Activated CD4-positive, CD25-positive, alpha-beta regulatory T cell treated with anti-CD3 and anti-CD28 coated beads, Interleukin-2, amount 50 U/mL, for 16 hours (primary cell): ENCODE measurements around the gene MAST1.
"Not testable (repeated sequence)": the region's sequence is repeated elsewhere in the genome, so short reads cannot be mapped to it uniquely, and the experiment has no call there.

Source experiments
- DNase-seq: peaks from one replicate; pipeline ENCODE4 v3.0.0-alpha.2; 2020; ENCODE audit warnings: low read depth, low spot score

MAST1 gene

GRCh38 chr19:12800923-12801465, 37.3 kb upstream of the MAST1 start:
- DNase-seq, result no peak

DNA sequence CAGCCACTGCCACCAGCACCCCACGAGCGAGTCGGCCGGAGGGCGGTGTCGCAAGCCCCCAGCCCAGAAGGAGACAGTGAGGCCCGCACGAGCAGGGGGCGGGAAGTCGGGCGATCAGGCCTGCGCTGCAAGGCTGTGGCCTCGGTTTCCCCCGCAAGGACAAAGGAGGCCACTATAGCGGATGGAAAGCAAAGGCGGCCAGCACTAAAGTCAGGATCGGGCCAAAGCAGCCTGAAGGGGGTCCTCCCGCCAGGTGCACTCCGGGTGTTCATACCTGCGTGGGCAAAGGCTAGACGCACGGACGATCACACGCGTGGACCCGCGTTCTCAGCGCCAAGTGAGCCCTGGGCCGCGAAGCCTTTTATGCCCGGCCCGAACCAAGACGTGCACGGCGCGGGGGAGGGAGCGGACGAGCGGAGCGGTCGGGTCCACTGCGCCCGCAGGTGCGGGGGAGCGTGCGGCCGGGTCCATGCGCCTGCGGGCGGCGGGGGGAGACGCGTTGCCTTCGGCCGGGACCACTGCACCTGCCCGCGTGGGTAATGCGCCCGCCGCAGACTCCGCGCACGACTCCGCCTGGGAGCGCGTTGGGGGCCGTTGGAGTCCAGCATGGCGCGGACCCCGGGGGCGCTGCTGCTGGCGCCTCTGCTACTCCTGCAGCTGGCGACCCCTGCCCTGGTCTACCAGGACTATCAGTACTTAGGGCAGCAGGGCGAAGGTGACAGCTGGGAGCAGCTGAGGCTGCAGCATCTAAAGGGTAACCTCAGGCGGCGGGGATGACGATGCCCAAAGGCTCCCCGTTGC, 36.6 kb upstream of the MAST1 start, which contains the start of the genes PRDX2 and THSD8:
Gene PRDX2 (minus strand): TSS at position 335 of the 801 bp plus-strand sequence. CDS start 539 bp downstream, outside the sequence.
Gene THSD8 (plus strand): TSS at position 604 of the 801 bp plus-strand sequence. CDS start 3 bp downstream, at position 607.
- no peak for DNase-seq

GRCh38 chr19:12802267-12803106, 35.8 kb upstream of the MAST1 start:
- DNase-seq, result no peak

DNA sequence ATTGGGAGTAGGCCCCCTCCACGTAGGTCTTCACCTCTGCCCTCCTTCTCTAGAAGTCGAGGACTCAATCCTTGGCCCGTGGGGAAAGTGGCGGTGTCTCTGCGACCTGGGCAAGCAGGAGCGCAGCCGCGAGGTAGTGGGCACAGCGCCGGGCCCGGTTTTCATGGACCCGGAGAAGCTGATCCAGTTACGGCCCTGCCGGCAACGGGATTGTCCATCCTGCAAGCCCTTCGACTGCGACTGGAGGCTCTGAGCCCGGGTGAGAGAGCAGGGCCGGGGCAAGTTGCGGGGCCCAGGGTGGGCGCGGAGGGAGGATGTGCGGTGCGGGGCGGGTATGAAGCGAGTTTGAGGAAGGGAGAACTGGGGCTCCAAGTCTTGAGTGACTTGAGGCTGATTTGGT, 34.3 kb upstream of the MAST1 start:
- no peak for DNase-seq

GRCh38 chr19:12806242-12807081, 31.9 kb upstream of the MAST1 start, which contains the start of gene RNASEH2A:
RNASEH2A (plus strand) TSS chr19:12806584; CDS start chr19:12806674, 90 bp downstream.
- DNase-seq, result peak; percentile 72

DNA sequence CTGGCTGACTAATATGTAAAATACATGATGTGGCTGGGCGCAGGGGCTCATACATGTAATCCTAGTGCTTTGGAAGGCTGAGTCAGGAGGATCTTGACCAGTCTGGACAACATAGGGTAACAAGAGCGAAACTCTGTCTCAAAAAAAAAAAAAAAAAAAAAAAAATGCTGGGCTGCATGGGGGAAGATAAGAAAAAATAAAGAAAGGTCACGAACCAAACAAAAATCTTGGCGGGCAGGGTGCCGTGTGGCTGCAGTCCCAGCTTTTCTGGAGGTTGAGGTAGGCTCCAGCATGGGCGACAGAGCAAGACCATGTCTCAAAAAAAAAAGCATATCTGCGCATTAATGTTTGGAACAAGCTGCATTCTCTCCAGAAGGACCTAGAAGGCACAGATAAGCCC, 23.2 kb upstream of the MAST1 start:
- DNase-seq, result no peak

DNA sequence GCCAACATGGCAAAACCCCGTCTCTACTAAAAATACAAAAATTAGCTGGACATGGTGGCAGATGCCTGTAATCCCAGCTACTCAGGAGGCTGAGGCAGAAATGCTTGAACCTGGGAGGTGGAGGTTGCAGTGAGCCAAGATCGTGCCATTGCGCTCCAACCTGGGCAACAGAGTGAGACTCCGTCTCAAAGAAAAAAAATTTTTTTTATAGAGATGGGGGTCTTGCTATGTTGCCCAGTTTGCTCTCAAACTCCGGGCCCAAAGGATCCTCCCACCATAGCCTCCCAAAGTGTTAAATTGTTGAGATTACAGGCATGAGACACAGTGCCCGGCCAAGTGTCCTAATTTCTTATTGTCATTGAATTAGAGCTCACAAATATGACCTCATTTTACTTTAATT, 21.1 kb upstream of the MAST1 start:
- not testable (repeated sequence) for DNase-seq

- not testable (repeated sequence) for DNase-seq
Measured at GRCh38 chr19:12817810-12818209, 20.5 kb upstream of the MAST1 start.

DNA sequence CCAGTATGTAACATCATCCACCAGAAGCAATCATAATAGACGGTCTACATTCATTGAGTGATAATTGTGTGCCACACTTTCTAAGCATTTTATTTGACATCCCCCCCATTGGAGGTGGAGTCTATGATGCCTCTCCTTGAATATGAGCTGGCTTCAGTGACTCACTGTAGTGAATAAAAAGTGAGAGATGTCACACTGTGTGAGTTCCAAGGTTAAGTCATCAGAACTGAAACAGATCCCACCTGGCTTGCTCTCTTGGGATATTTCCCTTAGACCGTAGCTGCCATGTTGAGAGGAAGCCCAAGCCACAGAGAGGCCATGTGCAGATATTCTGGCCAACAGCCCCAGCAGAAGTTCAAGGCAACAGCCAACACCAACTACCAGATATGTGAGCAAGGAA, 16.6 kb upstream of the MAST1 start:
- no peak for DNase-seq

GRCh38 chr19:12825254-12826131, 12.8 kb upstream of the MAST1 start:
- DNase-seq, result no peak

GRCh38 chr19:12828494-12828893, 9.8 kb upstream of the MAST1 start:
- no peak for DNase-seq

DNA sequence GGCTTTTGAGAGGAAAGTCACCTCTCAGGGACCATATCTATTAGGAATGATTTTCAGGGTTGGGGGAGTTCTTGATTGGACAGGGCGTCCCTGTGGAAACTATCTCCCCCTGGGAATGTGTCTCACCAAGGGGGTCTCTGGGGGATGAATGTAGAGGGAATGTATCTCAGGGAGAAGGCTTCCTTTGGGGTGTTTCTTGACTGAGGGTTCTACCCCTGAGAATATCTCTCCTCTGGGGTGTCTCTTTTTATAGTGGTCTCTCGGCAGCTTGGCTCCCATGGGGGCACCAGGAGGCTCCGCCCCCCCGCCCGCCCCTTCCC, 4.9 kb upstream of the MAST1 start:
- no peak for DNase-seq

- DNase-seq, result no peak
Measured at GRCh38 chr19:12833738-12834565, 4.4 kb upstream of the MAST1 start.

DNA sequence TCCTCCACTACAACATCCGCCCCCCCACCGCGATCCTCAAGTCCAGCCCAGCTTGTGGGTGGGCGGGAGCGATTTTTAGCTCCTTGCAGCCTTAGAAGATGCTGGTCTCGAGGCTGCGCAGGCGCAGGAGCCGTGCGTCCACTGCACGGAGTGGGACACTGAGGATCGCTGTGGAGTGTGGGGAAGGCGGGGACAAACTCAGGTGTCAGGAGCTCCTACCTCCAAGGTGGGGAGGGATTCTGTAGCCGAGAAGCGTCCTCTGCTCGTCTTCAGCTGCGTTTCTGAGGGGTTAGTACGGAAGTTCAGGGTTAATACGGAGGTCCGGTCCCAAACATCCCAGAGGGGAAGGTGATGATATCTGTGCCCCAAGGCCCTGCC, 3.8 kb upstream of the MAST1 start, which contains the start of gene RTBDN:
Gene RTBDN (minus strand): TSS at position 14 of the 378 bp plus-strand sequence. CDS start 4,600 bp downstream, outside the sequence.
- DNase-seq, result no peak

DNA sequence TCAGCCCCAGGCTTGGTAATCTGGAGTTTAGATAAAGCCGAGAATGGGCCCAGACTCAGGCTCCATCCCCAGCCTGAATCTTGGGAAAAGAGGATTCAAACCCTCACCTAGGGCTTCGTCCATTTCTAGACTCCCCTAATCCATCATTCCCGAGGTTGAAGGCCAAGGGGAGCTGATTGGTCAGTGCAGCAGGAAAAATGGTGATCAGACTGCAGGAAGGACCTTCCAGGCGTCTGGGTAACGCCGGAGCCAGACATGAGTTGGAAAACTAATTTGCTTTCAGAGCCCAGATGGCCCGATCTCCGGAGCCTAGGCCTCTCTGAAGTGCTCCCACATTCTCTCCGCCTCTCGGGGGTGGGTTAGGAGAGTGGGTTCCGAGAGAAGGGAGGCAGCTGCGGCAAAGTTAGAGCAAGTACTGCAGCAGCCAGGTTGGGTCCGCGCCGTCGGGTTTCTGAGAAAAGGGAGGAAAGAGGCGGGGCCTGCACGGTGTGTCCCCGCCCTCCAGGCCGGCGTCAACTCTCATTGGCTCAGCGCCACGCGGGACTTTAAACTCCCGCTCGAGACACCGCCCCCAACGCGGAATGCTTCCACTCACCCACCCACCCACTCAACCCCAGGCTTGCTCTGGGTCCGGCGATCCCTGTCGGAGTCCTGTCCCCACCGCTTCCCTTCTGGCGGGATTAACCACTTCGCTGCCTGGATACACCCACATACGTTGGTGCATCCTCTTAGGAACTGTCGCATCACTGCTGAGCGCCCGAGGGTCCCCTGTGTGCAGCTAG, 3.1 kb upstream of the MAST1 start:
- DNase-seq, result no peak

DNA sequence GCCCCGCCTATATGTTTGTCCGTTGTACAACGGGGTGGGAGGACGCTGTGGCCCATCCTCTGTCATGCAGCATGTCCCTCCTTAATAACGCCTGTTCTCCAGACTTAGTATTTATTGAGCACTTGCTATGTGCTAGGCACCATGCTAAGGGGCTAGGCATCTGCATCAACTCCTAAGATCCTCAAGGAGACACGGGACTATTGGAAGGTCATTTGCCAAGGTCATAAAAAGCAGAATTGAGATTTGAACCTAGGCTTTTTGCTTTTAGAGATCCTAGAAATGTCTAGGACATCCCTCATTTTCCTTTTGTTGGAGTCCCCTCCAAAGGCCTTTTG, 1.8 kb upstream of the MAST1 start:
- DNase-seq, result no peak

- no peak for DNase-seq
Measured at GRCh38 chr19:12837225-12837624, 1.1 kb upstream of the MAST1 start.

- DNase-seq, result no peak
Measured at GRCh38 chr19:12838886-12839756, 806 bp downstream of the MAST1 start.
